ENCODE measurements around the gene BEND6. TPM values are rescaled to one million over a fixed set of nuclear protein-coding genes. Genes with fewer than 3 reads are reported as not detected.

The BEND6 gene
- total RNA-seq, 2 donors from 2014 or later: 0.26 TPM; not detected in 1

DNA sequence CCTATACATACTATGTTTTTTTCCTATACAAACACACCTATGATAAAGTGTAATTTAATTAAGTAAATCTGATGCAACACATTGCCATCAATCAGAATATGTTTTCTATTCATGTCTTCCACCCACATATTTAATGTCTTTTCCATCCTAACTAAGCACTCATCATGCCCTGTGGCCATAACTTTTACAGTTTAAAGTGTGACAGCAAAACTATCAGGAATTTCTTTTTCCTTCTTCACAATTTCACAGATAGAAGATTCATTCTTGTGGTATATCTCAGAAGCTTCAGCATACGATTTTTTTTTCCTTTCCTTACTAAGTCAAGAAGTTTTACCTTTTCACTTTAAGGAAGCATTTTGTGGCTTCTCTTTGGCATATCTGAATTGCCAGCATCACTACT lies 7.0 kb upstream of the BEND6 start:
- Histone ChIP-seq H3K4me3 (no peak overlapping the region), H3K27me3 (no peaks in the 10 kb centered on the region), H3K4me1 (no peaks in the 10 kb centered on the region), H3K27ac (no peak overlapping the region), H3K9me3 (no peaks in the 10 kb centered on the region), H3K36me3 (replicated peaks in 1 of 2; ENCODE audit: insufficient read depth in 1 of 2, low read depth in 2 of 2) (no peaks in the 10 kb centered on the region)
- ATAC-seq (no peak), DNase-seq (no peak)
- whole genome bisulfite sequencing, 2 donors: 25 to 37% methylated on average over 1 of the region's 1 CpG
- intact Hi-C loops (cut with DNase I): no loop called here
- TF ChIP-seq, protein P1, sequence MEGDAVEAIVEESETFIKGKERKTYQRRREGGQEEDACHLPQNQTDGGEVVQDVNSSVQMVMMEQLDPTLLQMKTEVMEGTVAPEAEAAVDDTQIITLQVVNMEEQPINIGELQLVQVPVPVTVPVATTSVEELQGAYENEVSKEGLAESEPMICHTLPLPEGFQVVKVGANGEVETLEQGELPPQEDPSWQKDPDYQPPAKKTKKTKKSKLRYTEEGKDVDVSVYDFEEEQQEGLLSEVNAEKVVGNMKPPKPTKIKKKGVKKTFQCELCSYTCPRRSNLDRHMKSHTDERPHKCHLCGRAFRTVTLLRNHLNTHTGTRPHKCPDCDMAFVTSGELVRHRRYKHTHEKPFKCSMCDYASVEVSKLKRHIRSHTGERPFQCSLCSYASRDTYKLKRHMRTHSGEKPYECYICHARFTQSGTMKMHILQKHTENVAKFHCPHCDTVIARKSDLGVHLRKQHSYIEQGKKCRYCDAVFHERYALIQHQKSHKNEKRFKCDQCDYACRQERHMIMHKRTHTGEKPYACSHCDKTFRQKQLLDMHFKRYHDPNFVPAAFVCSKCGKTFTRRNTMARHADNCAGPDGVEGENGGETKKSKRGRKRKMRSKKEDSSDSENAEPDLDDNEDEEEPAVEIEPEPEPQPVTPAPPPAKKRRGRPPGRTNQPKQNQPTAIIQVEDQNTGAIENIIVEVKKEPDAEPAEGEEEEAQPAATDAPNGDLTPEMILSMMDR (IDR thresholded peaks at IDR 0.05): no peak
- no peak for TF ChIP-seq POLR2A (IDR thresholded peaks at IDR 0.05)

DNA sequence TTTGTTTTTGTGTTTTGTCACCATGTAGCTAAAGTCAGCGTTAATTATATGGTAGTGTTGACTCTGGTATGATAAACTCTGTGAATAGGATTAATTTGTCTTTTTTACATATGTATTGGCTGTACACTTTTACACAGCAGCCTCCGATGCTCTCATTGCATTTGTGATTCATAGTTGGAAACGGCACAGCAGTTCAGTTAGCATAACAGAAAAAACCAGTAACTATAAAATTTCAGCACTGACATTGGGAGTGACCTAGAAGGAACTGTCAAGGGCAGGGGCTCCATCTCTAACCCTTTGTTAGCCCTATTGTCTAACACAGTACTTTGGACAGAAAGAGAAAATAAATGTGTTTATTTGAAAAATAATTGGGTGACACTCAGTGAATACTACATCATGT lies 5.6 kb upstream of the BEND6 start:
- whole genome bisulfite sequencing, 2 donors: 63 to 65% methylated on average over 3 of the region's 3 CpGs
- DNase-seq (no peak), ATAC-seq (no peak)
- Histone ChIP-seq H3K36me3 (replicated peaks in 1 of 2; ENCODE audit: insufficient read depth in 1 of 2, low read depth in 2 of 2) (no peaks in the 10 kb centered on the region), H3K4me1 (peaks cover 10% of the 10 kb centered on the region), H3K9me3 (no peaks in the 10 kb centered on the region), H3K4me3 (no peak overlapping the region), H3K27ac (no peak overlapping the region), H3K27me3 (peaks cover 0 to 3% of the 10 kb centered on the region in 2 donors)
- intact Hi-C loops (cut with DNase I): no loop called here
- TF ChIP-seq POLR2A (IDR thresholded peaks at IDR 0.05): no peak
- TF ChIP-seq, protein P1 (IDR thresholded peaks at IDR 0.05): no peak

DNA sequence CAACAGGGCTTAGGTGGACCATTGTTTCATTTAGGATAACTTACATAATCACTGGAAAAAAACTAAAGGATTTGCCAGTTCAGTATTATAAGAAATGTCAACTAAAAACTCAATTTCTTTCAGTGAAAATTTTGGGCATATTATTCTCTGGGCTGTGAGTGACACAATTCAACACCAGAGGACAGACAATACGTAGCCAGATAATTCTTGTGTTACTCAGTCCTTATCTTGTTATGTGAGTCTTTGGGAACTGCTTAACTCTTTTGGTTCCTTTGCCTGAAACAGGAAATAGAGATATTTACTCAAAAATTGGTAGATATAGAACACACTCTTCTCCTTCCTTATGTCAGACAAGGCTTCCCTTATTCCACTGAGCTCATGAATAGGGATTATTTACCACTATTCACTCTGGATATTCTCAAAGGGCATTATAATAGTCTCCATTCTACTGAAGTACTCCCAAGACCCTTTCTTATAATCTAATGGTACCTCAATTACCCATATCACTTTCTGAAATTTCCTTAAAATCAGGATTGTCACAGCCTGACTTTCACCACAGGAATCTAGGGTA lies 4.9 kb upstream of the BEND6 start:
- Histone ChIP-seq H3K4me3 (no peak overlapping the region), H3K27ac (no peak overlapping the region), H3K27me3 (peaks cover 0 to 5% of the 10 kb centered on the region in 2 donors), H3K4me1 (peaks cover 12% of the 10 kb centered on the region), H3K9me3 (no peaks in the 10 kb centered on the region), H3K36me3 (replicated peaks in 1 of 2; ENCODE audit: insufficient read depth in 1 of 2, low read depth in 2 of 2) (no peaks in the 10 kb centered on the region)
- ATAC-seq (no peak), DNase-seq (no peak)
- TF ChIP-seq POLR2A (IDR thresholded peaks at IDR 0.05): no peak
- TF ChIP-seq, protein P1 (IDR thresholded peaks at IDR 0.05): no peak
- intact Hi-C loops (cut with DNase I): no loop called here
- 13 to 26% methylated on average over 1 of the region's 1 CpG for WGBS, 2 donors

DNA sequence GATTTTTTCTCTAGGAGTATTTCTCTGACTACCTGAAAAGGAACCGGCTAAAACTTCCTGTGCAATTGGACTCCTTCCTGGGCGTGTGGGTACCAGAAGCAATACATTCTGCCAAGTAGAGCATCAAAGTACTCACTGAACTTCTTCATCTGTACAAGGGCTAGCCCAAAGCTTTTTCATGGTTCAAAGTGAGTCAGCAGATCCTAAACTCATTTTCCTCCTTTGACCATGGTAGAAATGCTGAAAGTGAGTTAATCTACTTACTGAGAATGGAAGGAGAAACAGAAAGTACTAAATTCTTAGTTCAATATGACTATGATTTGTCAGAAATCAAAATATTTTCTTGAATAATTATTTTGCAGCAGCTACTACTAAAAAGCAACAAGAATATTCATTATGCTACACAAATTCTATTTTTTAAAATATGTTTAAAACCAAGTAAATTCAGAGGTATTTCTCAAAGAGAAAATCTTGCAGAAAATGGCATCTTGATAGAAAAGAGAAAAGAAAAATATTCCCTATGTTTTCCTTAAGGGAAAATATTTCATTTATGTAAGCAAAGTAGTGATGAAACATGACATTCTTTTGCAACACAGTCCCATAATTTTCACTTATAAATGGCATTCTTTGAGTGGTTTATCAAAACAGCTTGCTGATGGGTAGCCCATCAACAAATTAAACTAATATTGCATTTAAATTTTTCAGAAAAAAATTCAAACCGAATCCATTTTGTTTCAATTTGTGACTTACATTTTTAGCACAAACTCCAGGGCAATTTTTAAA lies 3.7 kb upstream of the BEND6 start:
- intact Hi-C loops (cut with DNase I): no loop called here
- Histone ChIP-seq H3K4me1 (peaks cover 12% of the 10 kb centered on the region), H3K4me3 (no peak overlapping the region), H3K27ac (no peak overlapping the region), H3K36me3 (replicated peaks in 1 of 2; ENCODE audit: insufficient read depth in 1 of 2, low read depth in 2 of 2) (no peaks in the 10 kb centered on the region), H3K27me3 (peaks cover 0 to 5% of the 10 kb centered on the region in 2 donors), H3K9me3 (no peaks in the 10 kb centered on the region)
- WGBS, 2 donors: 52 to 57% methylated on average over 3 of the region's 3 CpGs
- TF ChIP-seq, protein P1 (IDR thresholded peaks at IDR 0.05): no peak
- TF ChIP-seq POLR2A (IDR thresholded peaks at IDR 0.05): no peak
- DNase-seq (no peak), ATAC-seq (no peak)

Data from body of pancreas (tissue), 4 donors.